Endothelial cell of umbilical vein (primary cell): ENCODE results near the gene TIMP4. TPM values are rescaled to one million over a fixed set of nuclear protein-coding genes. Genes with fewer than 3 reads are reported as not detected.

Source experiments
- BruUV-seq: library from RNA; stranded (reverse); fragments of 400-500 nt; replicated peaks from 2 replicates; lab custom pipeline; 2021; lab: Mats Ljungman, UMichigan
- CTCF ChIA-PET: fragments of 300-600, 350-600 bp; sonication (Branson Sonifier 250); formaldehyde crosslinking; loops from one replicate; lab custom pipeline; 2021; ENCODE audit warnings: antibody characterized with exemption, inconsistent platforms; lab: Charles Lee
- POLR2A ChIA-PET: fragments of 300-600, 350-600 bp; sonication (Branson Sonifier 250); formaldehyde crosslinking; loops from one replicate; lab custom pipeline; 2021; ENCODE audit warnings: antibody characterized with exemption, inconsistent platforms; lab: Charles Lee
- DNase-seq: peaks from one replicate; pipeline ENCODE4 v3.0.0-alpha.2; 2011; ENCODE audit warnings: low read depth, low spot score
- FAIRE-seq: peaks from 2 replicates; lab custom pipeline; 2011; peaks lifted over from hg19 to GRCh38; lab: Jason Lieb, UNC
- H2AFZ ChIP-seq: 2 replicates; pipeline ENCODE4 v1.6.0; 2012; ENCODE audit warnings: low read depth, low read length, control low read depth, inconsistent platforms
- H3K27ac ChIP-seq: 2 replicates; pipeline ENCODE4 v1.5.1; 2011; ENCODE audit warnings: low read depth, mild to moderate bottlenecking, control low read depth, low read length, moderate library complexity; ENCODE audit not compliant: insufficient read depth
- H3K27me3 ChIP-seq, 2 experiments: 2 replicates each; pipeline versions ENCODE4 v1.6.0 to v1.6.1; 2011; ENCODE audit warnings: low read length in 2 of 2, mixed read lengths in 1 of 2; ENCODE audit not compliant: control insufficient read depth in 2 of 2, insufficient read depth in 2 of 2
- H3K36me3 ChIP-seq, 2 experiments: 2 replicates in 1 of 2; 3 replicates in 1 of 2; pipeline ENCODE4 v1.5.1; 2011; ENCODE audit warnings: low read length in 2 of 2, mild to moderate bottlenecking in 1 of 2, moderate library complexity in 1 of 2; ENCODE audit not compliant: control insufficient read depth in 2 of 2, insufficient read depth in 2 of 2; ENCODE audit errors: extremely low read depth in 1 of 2
- H3K4me1 ChIP-seq: 3 replicates; pipeline ENCODE4 v1.5.1; 2011; ENCODE audit warnings: mild to moderate bottlenecking, low read length; ENCODE audit not compliant: control insufficient read depth, insufficient read depth; ENCODE audit errors: extremely low read depth
- H3K4me2 ChIP-seq: 2 replicates; pipeline ENCODE4 v1.6.1; 2011; ENCODE audit warnings: low read length, control low read depth, mixed read lengths; ENCODE audit not compliant: insufficient read depth
- H3K4me3 ChIP-seq, 3 experiments: fragments of 200-600 bp in 1 of 3; sonication (generic), shearing (Covaris generic) in 1 of 3; replicated peaks in 1 of 3; 2 replicates each; pipeline ENCODE4 v1.5.1; 2011 to 2016; ENCODE audit warnings: control low read depth in 3 of 3, low read length in 3 of 3, mild to moderate bottlenecking in 2 of 3, inconsistent platforms in 1 of 3, low read depth in 1 of 3, moderate library complexity in 1 of 3; ENCODE audit not compliant: insufficient read depth in 1 of 3
- H3K79me2 ChIP-seq: 2 replicates; pipeline ENCODE4 v1.6.0; 2012; ENCODE audit warnings: low read length, inconsistent platforms; ENCODE audit not compliant: control insufficient read depth, insufficient read depth
- H3K9ac ChIP-seq: replicated peaks from 2 replicates; pipeline ENCODE3; 2011; ENCODE audit warnings: low read length, control low read depth; ENCODE audit not compliant: insufficient read depth; ENCODE audit errors: extremely low read depth
- H3K9me1 ChIP-seq: replicated peaks from 3 replicates; pipeline ENCODE4 v1.6.0; 2011; ENCODE audit warnings: mild to moderate bottlenecking, low read length; ENCODE audit not compliant: control insufficient read depth, insufficient read depth; ENCODE audit errors: extremely low read depth
- H3K9me3 ChIP-seq: replicated peaks from 2 replicates; pipeline ENCODE4 v1.5.1; 2012; ENCODE audit warnings: low read length, inconsistent platforms; ENCODE audit not compliant: control insufficient read depth, insufficient read depth
- H4K20me1 ChIP-seq: replicated peaks from 2 replicates; pipeline ENCODE3; 2011; ENCODE audit warnings: mild to moderate bottlenecking, low read length; ENCODE audit not compliant: control insufficient read depth, insufficient read depth; ENCODE audit errors: extremely low read depth
- EZH2 ChIP-seq: IDR thresholded peaks from 2 replicates; pipeline ENCODE4 v1.6.1; 2012; ENCODE audit warnings: borderline replicate concordance, low read depth, mild to moderate bottlenecking, moderate library complexity, low read length, inconsistent platforms; ENCODE audit not compliant: severe bottlenecking
- FOS ChIP-seq: IDR thresholded peaks from 2 replicates; pipeline ENCODE4 v1.6.1; 2011; ENCODE audit warnings: mild to moderate bottlenecking, low read length, moderate library complexity, borderline replicate concordance; ENCODE audit not compliant: insufficient read depth
- GATA2 ChIP-seq: IDR thresholded peaks from 2 replicates; pipeline ENCODE4 v1.7.0; 2011; ENCODE audit warnings: low read depth, mild to moderate bottlenecking, moderate library complexity, mixed read lengths, low read length; ENCODE audit not compliant: insufficient read length, insufficient read depth
- JUN ChIP-seq: IDR thresholded peaks from 2 replicates; pipeline ENCODE4 v1.6.1; 2011; ENCODE audit warnings: borderline replicate concordance, low read depth; ENCODE audit not compliant: insufficient read length, insufficient read depth
- MAX ChIP-seq: IDR thresholded peaks from 2 replicates; pipeline ENCODE4 v1.6.1; 2011; ENCODE audit not compliant: insufficient read depth, insufficient read length
- MYC ChIP-seq: IDR thresholded peaks from one replicate; pipeline ENCODE4 v1.6.1; 2011; ENCODE audit warnings: mild to moderate bottlenecking, low read depth, low read length
- POLR2A ChIP-seq: IDR thresholded peaks from 2 replicates; pipeline ENCODE4 v1.6.1; 2012; ENCODE audit warnings: low read depth, mild to moderate bottlenecking, control low read depth, low read length
- POLR2AphosphoS5 ChIP-seq: IDR thresholded peaks from 2 replicates; pipeline ENCODE4 v1.6.1; 2012; ENCODE audit warnings: low read depth, mild to moderate bottlenecking, control low read depth, low read length, moderate library complexity; ENCODE audit not compliant: insufficient read depth
- dilution Hi-C: fragments of 300-500 bp; cut with MboI; formaldehyde crosslinking; loops from one replicate; pipeline ENCODE4 v1.15.0; 2019; ENCODE audit warnings: low sequenced_read_pairs; ENCODE audit not compliant: extremely low pct_ligation_motif_present
- intact Hi-C: fragments of 100-400 bp; cut with micrococcal nuclease; formaldehyde crosslinking; loops from one replicate; pipeline ENCODE4 v1.10.0; 2022
- polyA plus RNA-seq, 4 experiments: library from polyadenylated mRNA; depleted of rRNA in 3 of 4; stranded (reverse) in 3 of 4; unstranded in 1 of 4; fragments of >200 nt; gene quantifications; 2 replicates each; pipeline versions ENCODE4 v1.2.1 to v1.2.3, GENCODE V29; 2011 to 2012; ENCODE audit warnings: missing spikeins in 1 of 4
- total RNA-seq: library from RNA; stranded (reverse); gene quantifications from 2 replicates; pipeline ENCODE4 v1.2.3, GENCODE V29; 2021
- TF ChIP-seq, protein P1 (sequence below), 2 donors: IDR thresholded peaks; 1 replicate in 1 of 2; 2 replicates in 1 of 2; pipeline ENCODE4 v1.5.1; 2011; ENCODE audit warnings: low read length in 2 of 2, mild to moderate bottlenecking in 2 of 2, moderate library complexity in 2 of 2, control low read depth in 1 of 2, inconsistent platforms in 1 of 2, low read depth in 1 of 2; ENCODE audit not compliant: insufficient read depth in 1 of 2; ENCODE audit errors: extremely low read depth in 1 of 2

Gene TIMP4
- total and polyA plus RNA-seq, 2 donors (not counting 3 experiments of a cell fraction or from before 2014, with no cell fraction given), result 0.07 to 0.40 TPM

- Histone ChIP-seq H3K79me2 (no peaks in the 10 kb centered on the region), H3K4me3 (no peak overlapping the region), H3K27me3 (no peaks in the 10 kb centered on the region), H3K4me2 (no peak overlapping the region), H3K9ac (no peak overlapping the region), H4K20me1 (no peaks in the 10 kb centered on the region), H3K27ac (no peak overlapping the region), H3K36me3 (no peaks in the 10 kb centered on the region), H3K4me1 (peaks cover 33% of the 10 kb centered on the region), H3K9me1 (no peaks in the 10 kb centered on the region), H3K9me3 (no peaks in the 10 kb centered on the region), H2AFZ (no peak overlapping the region)
- TF ChIP-seq POLR2A (no peak), EZH2 (no peak), MAX (no peak), FOS (no peak), MYC (no peak), GATA2 (no peak), JUN (no peak), POLR2AphosphoS5 (no peak)
- TF ChIP-seq, protein P1, sequence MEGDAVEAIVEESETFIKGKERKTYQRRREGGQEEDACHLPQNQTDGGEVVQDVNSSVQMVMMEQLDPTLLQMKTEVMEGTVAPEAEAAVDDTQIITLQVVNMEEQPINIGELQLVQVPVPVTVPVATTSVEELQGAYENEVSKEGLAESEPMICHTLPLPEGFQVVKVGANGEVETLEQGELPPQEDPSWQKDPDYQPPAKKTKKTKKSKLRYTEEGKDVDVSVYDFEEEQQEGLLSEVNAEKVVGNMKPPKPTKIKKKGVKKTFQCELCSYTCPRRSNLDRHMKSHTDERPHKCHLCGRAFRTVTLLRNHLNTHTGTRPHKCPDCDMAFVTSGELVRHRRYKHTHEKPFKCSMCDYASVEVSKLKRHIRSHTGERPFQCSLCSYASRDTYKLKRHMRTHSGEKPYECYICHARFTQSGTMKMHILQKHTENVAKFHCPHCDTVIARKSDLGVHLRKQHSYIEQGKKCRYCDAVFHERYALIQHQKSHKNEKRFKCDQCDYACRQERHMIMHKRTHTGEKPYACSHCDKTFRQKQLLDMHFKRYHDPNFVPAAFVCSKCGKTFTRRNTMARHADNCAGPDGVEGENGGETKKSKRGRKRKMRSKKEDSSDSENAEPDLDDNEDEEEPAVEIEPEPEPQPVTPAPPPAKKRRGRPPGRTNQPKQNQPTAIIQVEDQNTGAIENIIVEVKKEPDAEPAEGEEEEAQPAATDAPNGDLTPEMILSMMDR (IDR thresholded peaks at IDR 0.05; ENCODE audit: extremely low read depth in 1 of 2, insufficient read depth in 1 of 2, low read depth in 1 of 2, low read length in 2 of 2), result no peak
- BruUV-seq, result no TSS peak
- CTCF ChIA-PET, result no interaction called here
- DNase-seq (no peak), FAIRE-seq (no peak)
- dilution Hi-C loops (no loop called here), intact Hi-C loops (no loop called here)
- POLR2A ChIA-PET, result no interaction called here
These were observed 24.2 kb upstream of the TIMP4 start for GRCh38 chr3:12182687-12183441.
